NAMALWA (cell line): ENCODE data around the gene ATG9B.

Experiments
- DNase-seq: peaks from one replicate; pipeline ENCODE4 v3.0.0-alpha.2; 2015; ENCODE audit warnings: low spot score

Gene ATG9B

DNA sequence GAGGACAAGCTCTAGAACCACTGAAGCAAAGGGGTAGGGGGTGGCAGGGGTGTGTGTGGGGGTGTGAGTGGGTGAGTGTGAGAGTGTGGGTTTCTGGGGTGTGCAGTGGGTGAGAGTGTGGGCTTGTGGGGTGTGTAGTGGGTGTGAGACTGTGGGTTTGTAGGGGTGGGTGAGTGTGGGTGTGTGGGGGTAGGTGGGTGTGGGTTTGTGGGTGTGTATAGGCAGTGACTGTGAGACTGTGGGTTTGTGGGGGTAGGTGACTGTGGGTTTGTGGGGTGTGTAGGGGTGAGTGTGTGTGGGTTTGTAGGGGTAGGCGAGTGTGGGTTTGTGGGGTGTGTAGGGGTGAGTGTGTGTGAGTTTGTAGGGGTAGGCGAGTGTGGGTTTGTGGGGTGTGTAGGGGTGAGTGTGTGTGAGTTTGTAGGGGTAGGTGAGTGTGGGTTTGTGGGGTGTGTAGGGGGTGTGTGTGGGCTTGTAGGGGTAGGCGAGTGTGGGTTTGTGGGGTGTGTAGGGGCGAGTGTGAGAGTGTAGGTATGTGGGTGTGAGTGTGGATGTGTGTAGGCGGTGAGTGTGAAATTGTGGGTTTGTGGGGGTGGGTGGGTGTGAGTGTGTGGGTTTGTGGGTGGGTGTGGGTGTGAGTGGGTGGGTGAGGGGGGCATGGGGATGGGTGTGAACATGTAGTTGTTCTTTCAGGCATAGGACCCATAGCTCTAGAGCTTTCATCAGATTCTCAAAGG lies 24.6 kb downstream of the ATG9B start:
- DNase-seq: no peak

- no peak for DNase-seq
Observed at GRCh38 chr7:150999001-150999400, 25.3 kb downstream of the ATG9B start.

- no peak for DNase-seq
Observed at GRCh38 chr7:150998341-150998740, 26.0 kb downstream of the ATG9B start.

- no peak for DNase-seq
Observed at GRCh38 chr7:150997817-150998216, 26.5 kb downstream of the ATG9B start.

GRCh38 chr7:150997075-150997511 lies 27.2 kb downstream of the ATG9B start:
- DNase-seq: no peak

DNA sequence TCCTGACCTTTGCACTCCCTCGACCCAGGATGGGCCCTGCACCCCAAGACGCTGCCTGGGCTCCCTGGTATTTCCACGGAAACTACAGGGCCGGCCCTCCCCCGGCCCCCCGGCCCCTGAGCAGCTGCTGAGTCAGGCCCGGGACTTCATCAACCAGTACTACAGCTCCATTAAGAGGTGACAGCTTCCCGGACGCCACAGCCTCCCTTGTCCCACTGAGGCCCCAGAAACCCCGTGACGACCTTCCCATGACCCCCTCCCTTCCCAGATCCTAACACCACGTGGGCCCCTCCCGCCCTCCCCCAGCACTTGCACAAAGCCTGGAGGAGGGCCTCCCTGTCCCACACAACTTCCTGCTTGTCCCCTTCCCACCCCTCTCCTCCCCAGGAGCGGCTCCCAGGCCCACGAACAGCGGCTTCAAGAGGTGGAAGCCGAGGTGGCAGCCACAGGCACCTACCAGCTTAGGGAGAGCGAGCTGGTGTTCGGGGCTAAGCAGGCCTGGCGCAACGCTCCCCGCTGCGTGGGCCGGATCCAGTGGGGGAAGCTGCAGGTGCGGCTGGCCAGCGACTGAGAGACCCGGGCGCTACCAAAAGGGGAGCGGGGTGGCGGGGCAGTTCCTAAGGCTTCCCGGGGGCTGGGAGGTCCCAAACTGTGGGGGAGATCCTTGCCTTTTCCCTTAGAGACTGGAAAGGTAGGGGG lies 27.8 kb downstream of the ATG9B start:
- DNase-seq: no peak

DNA sequence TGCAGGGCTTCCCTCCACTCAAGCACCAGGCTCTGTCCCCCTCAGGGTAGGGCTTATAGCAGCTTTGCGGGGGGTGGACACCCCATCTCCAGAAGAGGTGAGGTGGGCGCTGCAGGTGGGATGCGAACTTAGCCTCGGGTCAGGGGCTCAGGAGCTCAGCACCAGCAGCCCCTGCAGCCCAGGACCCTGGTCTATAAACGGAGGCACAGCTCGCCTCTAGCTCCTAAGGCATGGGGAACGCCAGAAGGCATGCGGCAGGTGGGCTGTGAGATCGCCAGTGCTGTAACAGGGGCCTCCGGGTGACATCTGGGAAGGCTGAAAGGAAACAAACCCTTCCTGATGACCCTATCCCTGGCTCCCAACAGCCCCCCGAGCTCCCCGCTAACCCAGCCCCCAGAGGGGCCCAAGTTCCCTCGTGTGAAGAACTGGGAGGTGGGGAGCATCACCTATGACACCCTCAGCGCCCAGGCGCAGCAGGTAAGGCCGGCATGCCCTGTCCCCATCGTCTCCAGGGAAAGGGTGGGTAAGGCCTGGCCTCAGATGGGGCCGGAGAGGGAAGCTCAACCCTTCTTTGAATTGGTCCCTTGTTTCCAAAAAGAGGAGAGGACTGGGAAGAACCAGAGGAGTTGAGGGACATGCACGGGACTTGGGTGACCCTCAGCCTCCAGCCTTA lies 29.3 kb downstream of the ATG9B start:
- DNase-seq: no peak

- DNase-seq: peak; percentile 67
Observed at GRCh38 chr7:150994141-150994837, 30.0 kb downstream of the ATG9B start.

DNA sequence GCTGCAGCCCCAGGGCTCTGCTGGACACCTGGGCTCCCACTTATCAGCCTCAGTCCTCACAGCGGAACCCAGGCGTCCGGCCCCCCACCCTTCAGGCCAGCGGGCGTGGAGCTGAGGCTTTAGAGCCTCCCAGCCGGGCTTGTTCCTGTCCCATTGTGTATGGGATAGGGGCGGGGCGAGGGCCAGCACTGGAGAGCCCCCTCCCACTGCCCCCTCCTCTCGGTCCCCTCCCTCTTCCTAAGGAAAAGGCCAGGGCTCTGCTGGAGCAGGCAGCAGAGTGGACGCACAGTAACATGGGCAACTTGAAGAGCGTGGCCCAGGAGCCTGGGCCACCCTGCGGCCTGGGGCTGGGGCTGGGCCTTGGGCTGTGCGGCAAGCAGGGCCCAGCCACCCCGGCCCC lies 30.8 kb downstream of the ATG9B start:
- no peak for DNase-seq

DNA sequence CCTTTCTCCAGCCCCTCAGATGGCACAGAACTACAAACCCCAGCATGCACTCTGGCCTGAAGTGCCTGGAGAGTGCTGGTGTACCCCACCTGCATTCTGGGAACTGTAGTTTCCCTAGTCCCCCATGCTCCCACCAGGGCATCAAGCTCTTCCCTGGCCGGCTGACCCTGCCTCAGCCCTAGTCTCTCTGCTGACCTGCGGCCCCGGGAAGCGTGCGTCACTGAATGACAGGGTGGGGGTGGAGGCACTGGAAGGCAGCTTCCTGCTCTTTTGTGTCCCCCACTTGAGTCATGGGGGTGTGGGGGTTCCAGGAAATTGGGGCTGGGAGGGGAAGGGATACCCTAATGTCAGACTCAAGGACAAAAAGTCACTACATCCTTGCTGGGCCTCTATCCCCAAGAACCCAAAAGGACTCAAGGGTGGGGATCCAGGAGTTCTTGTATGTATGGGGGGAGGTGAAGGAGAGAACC lies 31.4 kb downstream of the ATG9B start:
- DNase-seq: peak; percentile 74

GRCh38 chr7:150992051-150992640 lies 32.1 kb downstream of the ATG9B start:
- no peak for DNase-seq

DNA sequence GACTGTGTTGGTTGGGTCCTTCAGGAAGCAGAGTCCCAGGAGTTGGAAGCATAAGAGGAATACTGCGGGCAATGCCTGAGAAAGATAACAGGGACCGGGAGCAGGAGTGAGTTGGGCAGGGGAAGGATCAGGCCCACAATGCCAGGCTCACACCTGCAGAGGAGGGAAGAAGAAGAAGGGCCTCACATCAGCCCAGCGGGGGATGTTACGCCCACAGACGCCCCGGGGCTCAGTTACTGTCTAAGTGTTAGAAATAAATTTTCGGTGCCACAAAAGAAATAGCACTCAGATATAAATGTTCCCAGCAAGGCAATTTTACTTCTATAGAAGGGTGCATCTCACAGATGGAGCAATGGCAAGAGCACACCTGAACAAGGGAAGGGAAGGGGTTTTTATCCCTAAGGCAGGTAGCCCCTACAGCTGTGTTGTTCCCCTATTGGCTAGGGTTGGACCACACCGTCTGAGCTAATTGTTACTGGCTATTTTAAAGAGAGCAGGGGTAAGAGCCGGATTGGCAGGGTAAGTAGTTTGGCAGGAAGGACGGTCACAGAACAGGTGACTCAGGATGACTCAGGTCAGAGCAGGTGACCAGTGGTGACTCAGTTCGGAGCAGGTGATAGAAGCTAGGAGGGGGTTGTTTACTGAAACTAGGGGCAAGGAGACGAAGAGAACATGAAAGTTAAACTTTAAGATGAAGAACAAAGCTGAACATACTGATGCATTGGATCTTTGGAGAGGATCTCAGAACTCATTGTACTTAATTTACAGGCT lies 33.7 kb downstream of the ATG9B start, which contains the start of gene NOS3:
NOS3 (plus strand) TSS at position 602 of the 771 bp plus-strand sequence. CDS start 2,787 bp downstream, outside the sequence.
- no peak for DNase-seq

- no peak for DNase-seq
Observed at GRCh38 chr7:150989456-150989855, 34.8 kb downstream of the ATG9B start.

DNA sequence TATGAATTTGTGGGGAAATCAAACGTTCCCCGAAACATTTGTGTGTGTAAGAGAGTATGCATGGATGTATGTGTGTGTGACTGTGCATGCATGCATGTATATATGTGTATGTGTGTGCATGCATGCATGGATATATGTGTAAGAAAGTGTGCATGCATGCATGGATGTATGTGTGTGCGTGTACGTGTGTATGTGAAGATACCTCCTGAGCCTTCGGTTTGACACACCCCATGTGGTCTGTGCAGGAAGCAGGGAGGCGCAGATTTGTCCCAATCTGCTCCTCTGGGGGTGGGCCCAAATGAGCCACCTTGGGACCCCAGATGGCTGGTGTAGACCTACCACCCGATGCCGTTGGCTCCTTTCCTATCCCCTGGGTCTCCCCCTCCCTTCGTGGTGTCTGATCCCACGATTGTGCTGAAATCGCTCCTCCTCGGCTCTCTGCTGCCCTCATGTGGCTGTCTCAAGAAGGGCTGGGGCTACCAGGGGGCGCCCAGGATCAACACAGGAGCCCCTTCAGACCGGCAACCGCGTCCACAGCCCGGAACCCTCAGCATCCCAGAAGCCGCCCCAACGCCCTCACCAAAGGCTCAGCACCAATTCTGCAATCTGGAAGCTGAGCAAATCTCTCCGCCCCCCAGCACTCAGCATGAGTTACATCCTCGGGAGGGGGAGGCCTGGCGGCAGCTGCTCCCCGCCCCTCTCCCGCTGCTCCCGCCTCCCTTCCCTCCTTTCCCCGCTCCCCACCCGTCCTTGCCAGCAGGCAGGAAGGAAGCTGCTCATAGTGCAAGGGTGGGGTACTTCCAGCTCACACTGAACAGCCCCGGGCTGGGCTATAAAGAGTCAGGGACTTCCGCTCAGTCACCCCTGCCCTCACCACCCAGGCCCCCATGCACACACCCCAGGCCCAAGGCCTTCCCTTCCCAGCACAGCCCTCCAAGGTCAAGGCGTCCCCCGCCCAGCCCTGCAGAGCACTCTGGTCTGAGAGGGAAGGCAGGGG lies 35.8 kb downstream of the ATG9B start:
- DNase-seq: peak; percentile 86

GRCh38 chr7:150986556-150986955 lies 37.7 kb downstream of the ATG9B start:
- DNase-seq: no peak

GRCh38 chr7:150986099-150986512 lies 38.2 kb downstream of the ATG9B start:
- DNase-seq: peak; percentile 80

GRCh38 chr7:150983893-150984368 lies 40.4 kb downstream of the ATG9B start:
- DNase-seq: peak; percentile 72

- no peak for DNase-seq
Observed at GRCh38 chr7:150982351-150982750, 41.9 kb downstream of the ATG9B start.

GRCh38 chr7:150981644-150982043 lies 42.6 kb downstream of the ATG9B start:
- DNase-seq: no peak
